PC-9 (cell line): Measurements from ENCODE around the gene CRTC3. TPM values are rescaled to one million over a fixed set of nuclear protein-coding genes. Genes with fewer than 3 reads are reported as not detected.

Source experiments
- BruUV-seq: library from RNA; stranded (reverse); fragments of 400-500 nt; replicated peaks from 2 replicates; lab custom pipeline; 2021; lab: Mats Ljungman, UMichigan
- CTCF ChIA-PET: fragments of 300-600 bp; sonication (Branson Sonifier 250); formaldehyde crosslinking; loops from one replicate; lab custom pipeline; 2022; ENCODE audit warnings: antibody characterized with exemption; lab: Charles Lee
- POLR2A ChIA-PET: fragments of 300-600 bp; sonication (Branson Sonifier 250); formaldehyde crosslinking; loops from one replicate; lab custom pipeline; 2022; ENCODE audit warnings: antibody characterized with exemption; ENCODE audit not compliant: unreplicated experiment; lab: Charles Lee
- DNase-seq, 2 experiments: peaks; one replicate each; pipeline versions ENCODE4 v3.0.0 to v3.0.0-alpha.2; 2015 to 2022; ENCODE audit warnings: mixed read lengths in 1 of 2
- H2AFZ ChIP-seq: fragments of 200-600 bp; sonication (generic); 2 replicates; pipeline ENCODE4 v1.8.1; 2017; ENCODE audit warnings: antibody characterized with exemption
- H3F3A ChIP-seq: fragments of 200-600 bp; sonication (generic); 2 replicates; pipeline ENCODE4 v1.8.1; 2017; ENCODE audit warnings: antibody characterized with exemption, mild to moderate bottlenecking, low read depth; ENCODE audit not compliant: insufficient read depth
- H3K27ac ChIP-seq: fragments of 200-600 bp; sonication (generic); 2 replicates; pipeline ENCODE4 v1.6.1; 2016; ENCODE audit warnings: mixed run types
- H3K27me3 ChIP-seq: fragments of 200-600 bp; sonication (generic); 2 replicates; pipeline ENCODE4 v1.6.1; 2016; ENCODE audit warnings: low read depth, mixed run types; ENCODE audit not compliant: insufficient read depth
- H3K36me3 ChIP-seq: fragments of 200-600 bp; sonication (generic); 2 replicates; pipeline ENCODE4 v1.6.1; 2016; ENCODE audit warnings: low read depth, mixed run types
- H3K4me1 ChIP-seq: fragments of 200-600 bp; sonication (generic); replicated peaks from 2 replicates; pipeline ENCODE4 v1.6.1; 2016; ENCODE audit warnings: mixed run types; ENCODE audit not compliant: insufficient read depth
- H3K4me2 ChIP-seq: fragments of 200-600 bp; sonication (generic); 2 replicates; pipeline ENCODE4 v1.6.1; 2017; ENCODE audit warnings: mixed run types
- H3K4me3 ChIP-seq: fragments of 200-600 bp; sonication (generic); 2 replicates; pipeline ENCODE4 v1.6.1; 2016; ENCODE audit warnings: mixed run types
- H3K79me2 ChIP-seq: fragments of 200-600 bp; sonication (generic); 2 replicates; pipeline ENCODE4 v1.6.1; 2017; ENCODE audit warnings: low read depth, mixed run types
- H3K9me2 ChIP-seq: fragments of 200-600 bp; sonication (generic); 2 replicates; pipeline ENCODE4 v1.8.1; 2017; ENCODE audit warnings: mild to moderate bottlenecking; ENCODE audit not compliant: insufficient read depth
- H3K9me3 ChIP-seq: fragments of 200-600 bp; sonication (generic); 2 replicates; pipeline ENCODE4 v1.8.1; 2016; ENCODE audit warnings: low read depth; ENCODE audit not compliant: insufficient read depth
- H4K20me1 ChIP-seq: fragments of 200-600 bp; sonication (generic); 2 replicates; pipeline ENCODE4 v1.8.1; 2017; ENCODE audit not compliant: insufficient read depth
- EZH2 ChIP-seq: fragments of 200-600 bp; sonication (generic); IDR thresholded peaks from 2 replicates; pipeline ENCODE4 v1.8.0; 2017; ENCODE audit warnings: antibody characterized with exemption, low read depth
- intact Hi-C: fragments of 100-400 bp; cut with micrococcal nuclease; formaldehyde crosslinking; loops from one replicate; pipeline ENCODE4 v1.10.0; 2022; ENCODE audit not compliant: unreplicated experiment
- total RNA-seq: library from RNA; stranded (reverse); gene quantifications from 2 replicates; pipeline ENCODE4 v1.2.3, GENCODE V29; 2021
- TF ChIP-seq, protein P1 (sequence below): fragments of 200-600 bp; sonication (generic); conservative IDR thresholded peaks from 2 replicates; pipeline ENCODE4 v1.6.1; 2017; ENCODE audit warnings: mixed run types, antibody characterized with exemption, mild to moderate bottlenecking, moderate library complexity

CRTC3 gene
- total RNA-seq, 1 experiment from 2014 or later, result 18.6 TPM

DNA sequence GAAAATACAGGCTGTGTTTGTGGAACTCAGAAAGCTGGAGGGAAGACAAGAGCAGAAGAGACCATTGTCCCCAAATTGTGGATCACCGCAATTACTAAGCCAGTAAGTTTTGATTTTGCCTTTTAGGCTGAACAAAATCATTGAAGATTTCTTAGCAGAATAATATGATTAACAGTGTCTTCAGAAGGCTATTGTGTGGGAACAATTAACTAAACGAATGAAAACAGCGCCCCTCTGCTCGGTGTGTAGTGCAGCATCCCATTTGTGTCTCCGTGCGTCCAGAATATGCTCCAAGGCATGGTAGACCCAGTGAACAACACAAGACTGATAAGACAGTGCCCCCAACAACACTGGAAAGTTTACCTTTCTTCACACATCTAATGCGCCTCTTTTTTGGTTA is 71.2 kb downstream of the CRTC3 start:
- Histone ChIP-seq H3K36me3 (no peaks in the 10 kb centered on the region), H3F3A (no peaks in the 10 kb centered on the region), H3K79me2 (no peaks in the 10 kb centered on the region), H3K4me1 (no peaks in the 10 kb centered on the region), H2AFZ (no peak overlapping the region), H3K27ac (no peak overlapping the region), H3K4me3 (no peak overlapping the region), H3K9me3 (no peaks in the 10 kb centered on the region), H3K9me2 (no peaks in the 10 kb centered on the region), H3K4me2 (no peak overlapping the region), H3K27me3 (no peaks in the 10 kb centered on the region), H4K20me1 (no peaks in the 10 kb centered on the region)
- no peak for DNase-seq
- no TSS peak for BruUV-seq
- CTCF ChIA-PET, result no interaction called here
- intact Hi-C loops, result no loop called here
- TF ChIP-seq, protein P1, sequence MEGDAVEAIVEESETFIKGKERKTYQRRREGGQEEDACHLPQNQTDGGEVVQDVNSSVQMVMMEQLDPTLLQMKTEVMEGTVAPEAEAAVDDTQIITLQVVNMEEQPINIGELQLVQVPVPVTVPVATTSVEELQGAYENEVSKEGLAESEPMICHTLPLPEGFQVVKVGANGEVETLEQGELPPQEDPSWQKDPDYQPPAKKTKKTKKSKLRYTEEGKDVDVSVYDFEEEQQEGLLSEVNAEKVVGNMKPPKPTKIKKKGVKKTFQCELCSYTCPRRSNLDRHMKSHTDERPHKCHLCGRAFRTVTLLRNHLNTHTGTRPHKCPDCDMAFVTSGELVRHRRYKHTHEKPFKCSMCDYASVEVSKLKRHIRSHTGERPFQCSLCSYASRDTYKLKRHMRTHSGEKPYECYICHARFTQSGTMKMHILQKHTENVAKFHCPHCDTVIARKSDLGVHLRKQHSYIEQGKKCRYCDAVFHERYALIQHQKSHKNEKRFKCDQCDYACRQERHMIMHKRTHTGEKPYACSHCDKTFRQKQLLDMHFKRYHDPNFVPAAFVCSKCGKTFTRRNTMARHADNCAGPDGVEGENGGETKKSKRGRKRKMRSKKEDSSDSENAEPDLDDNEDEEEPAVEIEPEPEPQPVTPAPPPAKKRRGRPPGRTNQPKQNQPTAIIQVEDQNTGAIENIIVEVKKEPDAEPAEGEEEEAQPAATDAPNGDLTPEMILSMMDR, result no peak
- TF ChIP-seq EZH2, result no peak
- POLR2A ChIA-PET, result no interaction called here

DNA sequence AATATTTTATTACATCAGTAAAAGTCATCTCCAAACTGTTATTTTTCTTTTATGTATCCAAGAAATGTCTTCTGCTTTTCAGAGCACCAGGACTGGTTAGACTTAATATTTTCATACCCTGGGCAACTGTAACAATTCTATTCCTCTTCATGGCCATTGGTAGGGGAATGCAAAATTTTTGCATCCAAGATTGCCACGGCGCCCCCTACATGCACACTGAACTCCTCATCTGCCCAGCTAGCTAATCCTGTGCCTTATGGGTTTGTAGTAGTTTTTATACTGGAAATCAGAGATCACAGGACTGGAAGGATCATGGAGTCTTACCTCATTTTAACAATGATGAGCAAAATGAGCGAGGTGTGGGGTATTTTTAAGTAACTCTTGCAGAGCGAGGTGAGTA is 74.2 kb downstream of the CRTC3 start:
- Histone ChIP-seq H3F3A (no peaks in the 10 kb centered on the region), H3K27me3 (no peaks in the 10 kb centered on the region), H2AFZ (no peak overlapping the region), H3K36me3 (no peaks in the 10 kb centered on the region), H3K79me2 (no peaks in the 10 kb centered on the region), H3K27ac (no peak overlapping the region), H3K9me3 (no peaks in the 10 kb centered on the region), H3K4me2 (no peak overlapping the region), H3K4me1 (no peaks in the 10 kb centered on the region), H3K4me3 (no peak overlapping the region), H3K9me2 (no peaks in the 10 kb centered on the region), H4K20me1 (no peaks in the 10 kb centered on the region)
- CTCF ChIA-PET, result no interaction called here
- DNase-seq, result no peak
- BruUV-seq, result no TSS peak
- intact Hi-C loops, result no loop called here
- TF ChIP-seq, protein P1, result no peak; the same call in 1 of the 2 replicates
- no peak for TF ChIP-seq EZH2
- POLR2A ChIA-PET, result no interaction called here

DNA sequence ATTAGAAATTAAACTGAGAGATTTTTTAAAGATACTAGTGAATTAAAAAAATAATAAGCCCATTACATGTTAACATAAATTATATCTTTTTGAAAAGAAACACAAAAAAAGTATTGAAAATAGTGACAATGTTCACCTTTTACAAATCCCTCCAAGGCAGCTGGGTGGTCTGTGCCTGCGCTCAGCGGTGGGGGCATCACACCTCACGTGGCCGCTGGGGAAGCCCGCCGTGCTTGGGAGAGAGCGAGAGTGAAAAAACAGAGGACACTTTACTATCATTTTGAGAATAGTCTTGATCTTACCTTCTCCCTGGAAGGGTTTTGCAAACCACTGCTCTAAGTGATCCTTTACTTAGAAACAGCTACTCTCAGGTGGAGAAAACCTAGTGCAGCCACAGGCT is 76.9 kb downstream of the CRTC3 start:
- intact Hi-C loops, result no loop called here
- no TSS peak for BruUV-seq

More for the DNA sequence above, 76.9 kb downstream of the CRTC3 start:
- TF ChIP-seq EZH2, result no peak
- TF ChIP-seq, protein P1, result no peak
- Histone ChIP-seq H3K36me3 (peaks cover 4% of the 10 kb centered on the region; the same call in 1 of the 2 replicates), H2AFZ (no peak overlapping the region), H3K27me3 (no peaks in the 10 kb centered on the region), H3K9me2 (no peaks in the 10 kb centered on the region), H3K4me2 (no peak overlapping the region), H3K27ac (no peak overlapping the region), H4K20me1 (no peaks in the 10 kb centered on the region), H3K4me3 (no peak overlapping the region), H3F3A (no peaks in the 10 kb centered on the region), H3K79me2 (no peaks in the 10 kb centered on the region), H3K9me3 (no peaks in the 10 kb centered on the region), H3K4me1 (no peaks in the 10 kb centered on the region)
- no peak for DNase-seq
- POLR2A ChIA-PET, result no interaction called here
- CTCF ChIA-PET, result no interaction called here
